Measurements from ENCODE around the gene NRG2.

- TF ChIP-seq CTCF (IDR thresholded peaks at IDR 0.05) = no peak
- no peak for TF ChIP-seq POLR2A (IDR thresholded peaks at IDR 0.05)
Measured at GRCh38 chr5:139862803-139863202, 180.3 kb downstream of the NRG2 start.
